Thyroid gland (tissue), 4 donors: ENCODE measurements around the gene RPS6KC1.

ENCODE experiments used
- CTCF ChIP-seq, 6 experiments: fragments of 200-600 bp in 3 of 6; fragments of 450-650 bp in 3 of 6; sonication (generic) in 3 of 6; IDR thresholded peaks; one replicate each; pipeline ENCODE4 v1.5.1; 2016 to 2019; ENCODE audit warnings: antibody characterized with exemption in 6 of 6, mild to moderate bottlenecking in 2 of 6, inconsistent platforms in 1 of 6, moderate library complexity in 1 of 6
- POLR2A ChIP-seq, 2 donors: fragments of 450-650 bp; IDR thresholded peaks; one replicate each; pipeline ENCODE4 v1.6.1; 2017; ENCODE audit warnings: antibody characterized with exemption in 2 of 2, mild to moderate bottlenecking in 2 of 2, moderate library complexity in 1 of 2

GRCh38 chr1:213148905-213149304 is 97.9 kb downstream of the RPS6KC1 start:
- TF ChIP-seq CTCF (IDR thresholded peaks at IDR 0.05) (no peak), POLR2A (IDR thresholded peaks at IDR 0.05) (no peak)
